Ovary (tissue), 3 donors: ENCODE results near the gene QRSL1.

Source experiments
- CTCF ChIP-seq, 3 donors: fragments of 450-650 bp in 2 of 3; fragments of 200-600 bp in 1 of 3; IDR thresholded peaks; one replicate each; pipeline versions ENCODE4 v1.5.1 to v1.8.0; 2016 to 2022; ENCODE audit warnings: antibody characterized with exemption in 3 of 3, mild to moderate bottlenecking in 1 of 3
- POLR2A ChIP-seq: fragments of 450-650 bp; IDR thresholded peaks from one replicate; pipeline ENCODE4 v1.6.1; 2017; ENCODE audit warnings: antibody characterized with exemption, mild to moderate bottlenecking, moderate library complexity
- donor health status: DM: no; HTN: no; CAD: no.

- TF ChIP-seq CTCF (IDR thresholded peaks at IDR 0.05) (no peak), POLR2A (no peak)
Measured at GRCh38 chr6:106662458-106662857, 33.1 kb downstream of the QRSL1 start.
